HCT116 (cell line): ENCODE data around the gene OCEL1. TPM values are rescaled to one million over a fixed set of nuclear protein-coding genes. Genes with fewer than 3 reads are reported as not detected.

Experiments used
- ATAC-seq: fragments of 200-7000 bp; cut with Tn5 transposase; 2 replicates; pipeline ENCODE4 v1.9.1; 2020; ENCODE audit warnings: mild to moderate bottlenecking, moderate library complexity
- BruUV-seq: library from RNA; stranded (reverse); fragments of 400-500 nt; replicated peaks from 2 replicates; lab custom pipeline; 2021; lab: Mats Ljungman, UMichigan
- CTCF ChIA-PET: fragments of 300-600 bp; sonication (Branson Sonifier 250); formaldehyde crosslinking; loops from one replicate; lab custom pipeline; 2021; ENCODE audit warnings: antibody characterized with exemption; lab: Charles Lee
- POLR2A ChIA-PET: fragments of 300-600, 350-600 bp; sonication (Branson Sonifier 250); formaldehyde crosslinking; loops from one replicate; lab custom pipeline; 2021; ENCODE audit warnings: antibody characterized with exemption; lab: Charles Lee
- RAD21 ChIA-PET, 2 experiments: fragments of 300-600 bp; sonication (Branson Sonifier 250); formaldehyde crosslinking; loops; one replicate each; lab custom pipeline; 2023; ENCODE audit warnings: low total read pairs in 2 of 2; ENCODE audit not compliant: uncharacterized antibody in 2 of 2, unreplicated experiment in 2 of 2, low non-redundant PET in 1 of 2; lab: Charles Lee
- DNase-seq: peaks from one replicate; pipeline ENCODE4 v3.0.0-alpha.2; 2010; ENCODE audit warnings: low read depth, low spot score
- H2AFZ ChIP-seq: fragments of 200-600 bp; shearing (Covaris generic), sonication (generic); 2 replicates; pipeline ENCODE4 v1.6.1; 2017; ENCODE audit warnings: low read depth, mixed run types, mixed read lengths, antibody characterized with exemption, low read length; ENCODE audit not compliant: poor library complexity, severe bottlenecking
- H3K27ac ChIP-seq: 2 replicates; pipeline ENCODE4 v1.5.1; 2012; ENCODE audit warnings: low read depth, low read length
- H3K27me3 ChIP-seq: fragments of 200-600 bp; sonication (generic); 2 replicates; pipeline ENCODE4 v1.6.1; 2016; ENCODE audit warnings: mixed run types, low read length, mixed read lengths; ENCODE audit not compliant: insufficient read depth
- H3K36me3 ChIP-seq, 2 experiments: fragments of 200-500 bp in 1 of 2; fragments of 200-600 bp in 1 of 2; sonication (Bioruptor generic) in 1 of 2; sonication (generic) in 1 of 2; 2 replicates each; pipeline versions ENCODE4 v1.5.1 to v1.6.1; 2014 to 2016; ENCODE audit warnings: low read length in 2 of 2, inconsistent platforms in 1 of 2, mixed read lengths in 1 of 2, mixed run types in 1 of 2; ENCODE audit not compliant: insufficient read depth in 2 of 2, control insufficient read depth in 1 of 2
- H3K4me1 ChIP-seq, 2 experiments: fragments of 200-600 bp in 1 of 2; sonication (generic) in 1 of 2; 2 replicates each; pipeline versions ENCODE4 v1.5.1 to v1.6.1; 2012 to 2017; ENCODE audit warnings: low read length in 2 of 2, inconsistent platforms in 1 of 2, mild to moderate bottlenecking in 1 of 2, mixed read lengths in 1 of 2, mixed run types in 1 of 2, moderate library complexity in 1 of 2; ENCODE audit not compliant: insufficient read depth in 2 of 2, control insufficient read depth in 1 of 2
- H3K4me2 ChIP-seq: fragments of 200-600 bp; sonication (generic); 2 replicates; pipeline ENCODE4 v1.6.1; 2017; ENCODE audit warnings: mixed run types, low read length, mixed read lengths
- H3K4me3 ChIP-seq, 2 experiments: fragments of 200-600 bp in 1 of 2; sonication (generic) in 1 of 2; replicated peaks in 1 of 2; 2 replicates each; pipeline ENCODE4 v1.5.1; 2011 to 2016; ENCODE audit warnings: low read length in 2 of 2, control low read depth in 1 of 2, low read depth in 1 of 2, mild to moderate bottlenecking in 1 of 2, mixed read lengths in 1 of 2, mixed run types in 1 of 2
- H3K79me2 ChIP-seq: fragments of 200-600 bp; sonication (generic); 2 replicates; pipeline ENCODE4 v1.6.1; 2017; ENCODE audit warnings: mild to moderate bottlenecking, mixed run types, low read length, moderate library complexity, mixed read lengths; ENCODE audit not compliant: insufficient read depth
- H3K9ac ChIP-seq: fragments of 200-600 bp; sonication (generic); 2 replicates; pipeline ENCODE4 v1.6.1; 2016; ENCODE audit warnings: low read length, mixed read lengths
- H3K9me2 ChIP-seq: fragments of 200-600 bp; sonication (generic), shearing (Covaris generic); 2 replicates; pipeline ENCODE4 v1.6.1; 2017; ENCODE audit warnings: mixed run types, mild to moderate bottlenecking, moderate library complexity; ENCODE audit not compliant: insufficient read depth
- H3K9me3 ChIP-seq, 2 experiments: fragments of 200-500 bp in 1 of 2; fragments of 200-600 bp in 1 of 2; sonication (Bioruptor generic) in 1 of 2; sonication (generic) in 1 of 2; 2 replicates each; pipeline ENCODE4 v1.6.1; 2014 to 2017; ENCODE audit warnings: low read length in 2 of 2, mixed read lengths in 2 of 2, inconsistent platforms in 1 of 2, low read depth in 1 of 2, mild to moderate bottlenecking in 1 of 2, mixed run types in 1 of 2, moderate library complexity in 1 of 2; ENCODE audit not compliant: control insufficient read depth in 1 of 2, insufficient read depth in 1 of 2
- H4K20me1 ChIP-seq: fragments of 200-600 bp; sonication (generic), shearing (Covaris generic); 2 replicates; pipeline ENCODE4 v1.6.1; 2017; ENCODE audit warnings: mixed run types, mild to moderate bottlenecking, moderate library complexity; ENCODE audit not compliant: insufficient read depth
- JUND ChIP-seq: IDR thresholded peaks from 2 replicates; pipeline ENCODE4 v1.6.1; 2012
- POLR2A ChIP-seq: IDR thresholded peaks from 2 replicates; pipeline ENCODE4 v1.7.0; 2011; ENCODE audit warnings: borderline replicate concordance; ENCODE audit not compliant: insufficient read depth, insufficient read length; ENCODE audit errors: extremely low read depth
- SIN3A ChIP-seq: IDR thresholded peaks from 2 replicates; pipeline ENCODE4 v1.6.1; 2012; ENCODE audit warnings: low read depth
- TCF7L2 ChIP-seq: IDR thresholded peaks from 2 replicates; pipeline ENCODE4 v1.7.0; 2011; ENCODE audit warnings: borderline replicate concordance, inconsistent platforms; ENCODE audit not compliant: insufficient read depth, insufficient read length; ENCODE audit errors: extremely low read depth
- YY1 ChIP-seq: IDR thresholded peaks from 2 replicates; pipeline ENCODE4 v1.6.1; 2011; ENCODE audit warnings: low read length, low read depth, moderate library complexity, mild to moderate bottlenecking; ENCODE audit not compliant: insufficient replicate concordance; ENCODE audit errors: extremely low read depth
- ZFX ChIP-seq: fragments of 450-650 bp; IDR thresholded peaks from 2 replicates; pipeline ENCODE4 v1.6.1; 2017
- intact Hi-C: fragments of 100-400 bp; cut with micrococcal nuclease; formaldehyde crosslinking; loops from 2 replicates; pipeline ENCODE4 v1.10.0; 2022
- total RNA-seq: library from RNA; stranded (reverse); gene quantifications from one replicate; pipeline ENCODE4 v1.2.1, GENCODE V29; 2021; ENCODE audit not compliant: unreplicated experiment
- TF ChIP-seq, protein P1 (sequence below), 3 experiments: fragments of 200-600 bp in 1 of 3; sonication (generic) in 1 of 3; IDR thresholded peaks in 2 of 3; conservative IDR thresholded peaks in 1 of 3; 2 replicates each; pipeline ENCODE4 v1.5.1; 2012 to 2017; ENCODE audit warnings: low read depth in 2 of 3, low read length in 2 of 3, antibody characterized with exemption in 1 of 3, borderline replicate concordance in 1 of 3, control low read depth in 1 of 3, mild to moderate bottlenecking in 1 of 3, mixed read lengths in 1 of 3, mixed run types in 1 of 3, moderate library complexity in 1 of 3; ENCODE audit not compliant: insufficient read depth in 1 of 3

The OCEL1 gene
- total RNA-seq, 1 experiment from 2014 or later = 39.8 TPM

GRCh38 chr19:17264641-17264979 lies 38.6 kb downstream of the OCEL1 start, which contains the start of gene USHBP1:
USHBP1 (minus strand) TSS chr19:17264745; CDS start chr19:17264299, 446 bp downstream.
- TF ChIP-seq YY1 (no peak), TCF7L2 (no peak), SIN3A (no peak), POLR2A (no peak), ZFX (no peak)
- TF ChIP-seq, protein P1, sequence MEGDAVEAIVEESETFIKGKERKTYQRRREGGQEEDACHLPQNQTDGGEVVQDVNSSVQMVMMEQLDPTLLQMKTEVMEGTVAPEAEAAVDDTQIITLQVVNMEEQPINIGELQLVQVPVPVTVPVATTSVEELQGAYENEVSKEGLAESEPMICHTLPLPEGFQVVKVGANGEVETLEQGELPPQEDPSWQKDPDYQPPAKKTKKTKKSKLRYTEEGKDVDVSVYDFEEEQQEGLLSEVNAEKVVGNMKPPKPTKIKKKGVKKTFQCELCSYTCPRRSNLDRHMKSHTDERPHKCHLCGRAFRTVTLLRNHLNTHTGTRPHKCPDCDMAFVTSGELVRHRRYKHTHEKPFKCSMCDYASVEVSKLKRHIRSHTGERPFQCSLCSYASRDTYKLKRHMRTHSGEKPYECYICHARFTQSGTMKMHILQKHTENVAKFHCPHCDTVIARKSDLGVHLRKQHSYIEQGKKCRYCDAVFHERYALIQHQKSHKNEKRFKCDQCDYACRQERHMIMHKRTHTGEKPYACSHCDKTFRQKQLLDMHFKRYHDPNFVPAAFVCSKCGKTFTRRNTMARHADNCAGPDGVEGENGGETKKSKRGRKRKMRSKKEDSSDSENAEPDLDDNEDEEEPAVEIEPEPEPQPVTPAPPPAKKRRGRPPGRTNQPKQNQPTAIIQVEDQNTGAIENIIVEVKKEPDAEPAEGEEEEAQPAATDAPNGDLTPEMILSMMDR (IDR thresholded peaks at IDR 0.05 in 2 of 3, conservative IDR thresholded peaks at IDR 0.05 in 1 of 3; ENCODE audit: borderline replicate concordance in 1 of 3, insufficient read depth in 1 of 3, low read depth in 2 of 3, low read length in 2 of 3) = no peak
- no peaks in the 10 kb centered on the region for H3K9me3 ChIP-seq
- intact Hi-C loops = no loop called here
- no peak within 1 kb of the TSS for H3K27ac ChIP-seq
- peaks cover 0 to 7% of the 10 kb centered on the region in 2 experiments; a peak in 1 of 4 replicates for H3K36me3 ChIP-seq
- no peak for DNase-seq
- H3K27me3 ChIP-seq = no peaks in the 10 kb centered on the region
- ChIA-PET RAD21 (no interaction called here), POLR2A (interaction anchor here (1.3 kb wide), 2 partner anchors 30 to 50 kb away, joined by 3 read pairs; partner anchors contain the start of gene USE1), CTCF (no interaction called here)
- no TSS peak for BruUV-seq
- no peak within 1 kb of the TSS for H3K4me2 ChIP-seq
- no peak for ATAC-seq
- peaks cover 3 to 17% of the 10 kb centered on the region in 2 experiments; a peak in 3 of 4 replicates for H3K4me1 ChIP-seq
- no peaks in the 10 kb centered on the region for H4K20me1 ChIP-seq
- H3K79me2 ChIP-seq = peaks cover 17% of the 10 kb centered on the region
- H3K9me2 ChIP-seq = no peaks in the 10 kb centered on the region
- no peak within 1 kb of the TSS for H3K9ac ChIP-seq
- H2AFZ ChIP-seq = no peak within 1 kb of the TSS
- H3K4me3 ChIP-seq = no peak within 1 kb of the TSS

DNA sequence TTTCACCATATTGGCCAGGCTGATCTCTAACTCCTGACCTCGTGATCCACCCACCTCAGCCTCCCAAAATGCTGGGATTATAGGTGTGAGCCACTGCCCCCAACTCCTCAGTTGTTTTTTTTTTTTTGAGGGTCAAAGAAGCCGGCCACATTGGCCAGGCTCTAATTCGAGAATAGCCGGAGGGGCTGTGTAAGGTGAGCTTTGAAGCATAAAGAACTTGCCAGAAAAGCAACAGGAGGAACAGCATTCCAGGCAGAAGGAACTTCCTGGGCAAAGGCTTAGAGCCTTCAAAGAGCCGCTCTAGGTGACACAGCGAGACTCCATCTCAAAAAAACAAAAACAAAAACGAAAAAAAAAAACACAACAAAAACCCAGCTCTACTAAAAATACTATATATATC lies 40.0 kb downstream of the OCEL1 start:
- intact Hi-C loops = no loop called here

More for the DNA sequence above, 40.0 kb downstream of the OCEL1 start:
- DNase-seq = no peak
- H3K4me3 ChIP-seq = no peak overlapping the region
- TF ChIP-seq JUND = no peak
- TF ChIP-seq, all 23 proteins: peak for 0
- no peak overlapping the region for H2AFZ ChIP-seq
- no peak overlapping the region for H3K9ac ChIP-seq
- H3K27ac ChIP-seq = peak overlapping the region; percentile 15; the same call in 1 of the 2 replicates
- no peaks in the 10 kb centered on the region for H3K9me3 ChIP-seq
- ChIA-PET CTCF (interaction anchor here (1.2 to 1.5 kb wide), 2 partner anchors 60 to 230 kb away, joined by 3 read pairs; no protein-coding TSS in a partner anchor), RAD21 (no interaction called here), POLR2A (interaction anchor here (1.3 kb wide), 1 partner anchor 51 kb away, joined by 6 read pairs; the partner anchor contains the start of gene USE1)
- no TSS peak for BruUV-seq
- H3K9me2 ChIP-seq = no peaks in the 10 kb centered on the region
- no peaks in the 10 kb centered on the region for H3K27me3 ChIP-seq
- peaks cover 17% of the 10 kb centered on the region for H3K79me2 ChIP-seq
- ATAC-seq = no peak
- no peak overlapping the region for H3K4me2 ChIP-seq
- peaks cover 0 to 13% of the 10 kb centered on the region in 2 experiments; a peak in 1 of 4 replicates for H3K36me3 ChIP-seq
- no peaks in the 10 kb centered on the region for H4K20me1 ChIP-seq
- H3K4me1 ChIP-seq = peaks cover 3 to 11% of the 10 kb centered on the region in 2 experiments; a peak in 3 of 4 replicates
